ENCODE results near the gene SHISA8.

SHISA8 gene

GRCh38 chr22:41913842-41914534 is 886 bp downstream of the SHISA8 start:
- no peak for DNase-seq

- DNase-seq = no peak
Observed at GRCh38 chr22:41913040-41913719, 1.7 kb downstream of the SHISA8 start.

- DNase-seq = no peak
Observed at GRCh38 chr22:41912338-41913039, 2.4 kb downstream of the SHISA8 start.

- DNase-seq = no peak
Observed at GRCh38 chr22:41911001-41911611, 3.8 kb downstream of the SHISA8 start.

GRCh38 chr22:41910050-41911000 is 4.5 kb downstream of the SHISA8 start:
- DNase-seq = no peak

- DNase-seq = no peak
Observed at GRCh38 chr22:41909310-41910049, 5.4 kb downstream of the SHISA8 start.

GRCh38 chr22:41908411-41909309 is 6.2 kb downstream of the SHISA8 start:
- DNase-seq = no peak

GRCh38 chr22:41907436-41908401 is 7.2 kb downstream of the SHISA8 start:
- DNase-seq = no peak

- no peak for DNase-seq
Observed at GRCh38 chr22:41906822-41907221, 8.1 kb downstream of the SHISA8 start.

- DNase-seq = no peak
Observed at GRCh38 chr22:41905411-41906202, 9.3 kb downstream of the SHISA8 start.

- DNase-seq = no peak
Observed at GRCh38 chr22:41904450-41905410, 10.1 kb downstream of the SHISA8 start.

- no peak for DNase-seq
Observed at GRCh38 chr22:41902932-41903421, 11.9 kb downstream of the SHISA8 start.

GRCh38 chr22:41902016-41902415 is 12.9 kb downstream of the SHISA8 start:
- DNase-seq = no peak

GRCh38 chr22:41900652-41901312 is 14.1 kb downstream of the SHISA8 start:
- no peak for DNase-seq

- DNase-seq = no peak
Observed at GRCh38 chr22:41899992-41900651, 14.8 kb downstream of the SHISA8 start.

GRCh38 chr22:41899110-41899509 is 15.8 kb downstream of the SHISA8 start:
- no peak for DNase-seq
